Stomach (tissue), 19 donors: ENCODE data around the gene CD79B. TPM values are rescaled to one million over a fixed set of nuclear protein-coding genes. Genes with fewer than 3 reads are reported as not detected.

Experiments
- DNase-seq, 2 donors: peaks; one replicate each; pipeline versions ENCODE4 v3.0.0 to v3.0.0-alpha.2; 2013 to 2019
- H3K27ac ChIP-seq, 5 donors: fragments of 200-600 bp in 4 of 5; sonication (generic) in 4 of 5; one replicate each; pipeline ENCODE4 v1.5.1; 2013 to 2019; ENCODE audit warnings: mild to moderate bottlenecking in 1 of 5, moderate library complexity in 1 of 5
- H3K27me3 ChIP-seq, 3 donors: fragments of 200-600 bp; sonication (generic); one replicate each; pipeline ENCODE4 v1.5.1; 2017 to 2019; ENCODE audit warnings: mixed run types in 1 of 3
- H3K36me3 ChIP-seq, 4 donors: fragments of 200-600 bp; sonication (generic); 1 replicate in 3 of 4; 2 replicates in 1 of 4; pipeline ENCODE4 v1.5.1; 2016 to 2019
- H3K4me1 ChIP-seq, 4 donors: fragments of 200-600 bp; sonication (generic); one replicate each; pipeline ENCODE4 v1.5.1; 2016 to 2019
- H3K4me3 ChIP-seq, 4 donors: fragments of 200-600 bp; sonication (generic) in 3 of 4; one replicate each; pipeline ENCODE4 v1.5.1; 2016 to 2019; ENCODE audit warnings: mild to moderate bottlenecking in 1 of 4
- H3K9me3 ChIP-seq, 4 donors: fragments of 200-600 bp; sonication (generic); one replicate each; pipeline ENCODE4 v1.5.1; 2016 to 2019
- CTCF ChIP-seq, 7 experiments: fragments of 450-650 bp in 4 of 7; fragments of 200-600 bp in 3 of 7; sonication (generic) in 3 of 7; IDR thresholded peaks; one replicate each; pipeline ENCODE4 v1.5.1; 2016 to 2019; ENCODE audit warnings: antibody characterized with exemption in 7 of 7, control low read depth in 2 of 7, mild to moderate bottlenecking in 1 of 7
- EP300 ChIP-seq: sonication (generic); formaldehyde crosslinking; IDR thresholded peaks from one replicate; pipeline ENCODE4 v1.6.1; 2017; ENCODE audit warnings: antibody characterized with exemption
- POLR2A ChIP-seq, 4 donors: fragments of 450-650 bp; IDR thresholded peaks; one replicate each; pipeline ENCODE4 v1.6.1; 2016; ENCODE audit warnings: antibody characterized with exemption in 4 of 4, control low read depth in 2 of 4, mild to moderate bottlenecking in 1 of 4, moderate library complexity in 1 of 4
- POLR2AphosphoS5 ChIP-seq, 3 donors: sonication (generic); formaldehyde crosslinking; IDR thresholded peaks; one replicate each; pipeline ENCODE4 v1.6.1; 2016; ENCODE audit warnings: antibody characterized with exemption in 3 of 3
- WGBS, 5 donors: extraction: QIAGEN DNeasy Blood & Tissue Kit in 3 of 5; methylation state at CpG; one replicate each; pipeline versions ENCODE4 v1.1.5 to v1.1.7; 2013 to 2018; 5-methylcytosine and 5-hydroxymethylcytosine counted together
- intact Hi-C: fragments of 100-400 bp; cut with DNase I; formaldehyde crosslinking; loops from one replicate; pipeline ENCODE4 v1.15.1; 2023; ENCODE audit warnings: low total_unique reads
- long read RNA-seq, 10 donors: transcript quantifications; one replicate each; lab custom pipeline, GENCODE V29; 2026
- polyA plus RNA-seq, 3 donors: library from polyadenylated mRNA; stranded (reverse); fragments of 200-250 nt; gene quantifications; one replicate each; pipeline ENCODE4 v1.2.3, GENCODE V29; 2013
- total RNA-seq, 5 donors: library from RNA; depleted of rRNA; stranded (reverse); fragments of >200 nt; gene quantifications; one replicate each; pipeline versions ENCODE4 v1.1.0 to v1.2.3, GENCODE V29; 2014 to 2016
- donor health status: healthy with polysubstance abuse.
- donor health status: Bipolar disorder and iron deficiency.
- donor health status: healthy.

CD79B gene
- total RNA-seq (1 to 10 TPM in 2 of 5 donors, not detected in 3; 4.8 to 5.3 TPM), polyA plus RNA-seq (1 to 10 TPM; 1.7 to 9.7 (median 8.1) TPM)
- long read RNA-seq, donor 1, partial matches to known transcripts, result 0 of 3 reads
- long read RNA-seq, donor 1, other reads (novel, unspliced or antisense), result 0 of 3 reads
- long read RNA-seq, donor 2, partial matches to known transcripts, result 0 of 2 reads
- long read RNA-seq, donor 2, other reads (novel, unspliced or antisense), result 0 of 2 reads
- long read RNA-seq, donor 3, result 0 reads
- long read RNA-seq, donor 4, result 0 reads
- long read RNA-seq, donor 5, result 0 reads
- long read RNA-seq, donor 6, partial matches to known transcripts, result 0 of 1 reads
- long read RNA-seq, donor 6, other reads (novel, unspliced or antisense), result 0 of 1 reads
- long read RNA-seq, donor 7, partial matches to known transcripts, result 0 of 2 reads
- long read RNA-seq, donor 7, other reads (novel, unspliced or antisense), result 0 of 2 reads
- long read RNA-seq, donor 8, result 0 reads
- long read RNA-seq, donor 9, partial matches to known transcripts, result 0 of 2 reads
- long read RNA-seq, donor 9, other reads (novel, unspliced or antisense), result 0 of 2 reads
- long read RNA-seq, donor 10, result 0 reads

GRCh38 chr17:63931981-63932561 is at the start of gene CD79B:
CD79B (minus strand) TSS chr17:63932331; CDS start chr17:63932261, 70 bp downstream.
- Histone ChIP-seq H3K27ac (peak within 1 kb of the TSS in 4 of 5 donors; percentile 13 to 60 (median 28)), H3K4me3 (peak within 1 kb of the TSS; percentile 0 to 46 (median 16)), H3K36me3 (no peaks in the 10 kb centered on the region), H3K9me3 (no peaks in the 10 kb centered on the region), H3K4me1 (peaks cover 0 to 21% (median 0%) of the 10 kb centered on the region in 4 donors), H3K27me3 (peaks cover 0 to 6% (median 0%) of the 10 kb centered on the region in 3 donors)
- intact Hi-C loops, result loop anchor here (10.0 kb wide), 1 partner anchor 93 kb away; the partner anchor contains the start of gene ICAM2
- DNase-seq, result peak in 1 of 2 donors; percentile 44
- TF ChIP-seq CTCF (IDR thresholded peaks at IDR 0.05) (no peak), POLR2A (IDR thresholded peaks at IDR 0.05) (no peak), POLR2AphosphoS5 (IDR thresholded peaks at IDR 0.05) (no peak), EP300 (no peak)
- WGBS, 5 donors, result 50 to 85% (median 71%) methylated on average over 2 to 19 of the region's 19 CpGs

- H3K27ac ChIP-seq, result no peak overlapping the region
- DNase-seq, result no peak
- WGBS, 5 donors, result 68 to 76% (median 75%) methylated on average over 13 of the region's 13 CpGs
- H3K27me3 ChIP-seq, result peaks cover 0 to 10% (median 0%) of the 10 kb centered on the region in 3 donors
- H3K4me1 ChIP-seq, result peaks cover 0 to 10% (median 0%) of the 10 kb centered on the region in 4 donors
- intact Hi-C loops, result no loop called here
- no peaks in the 10 kb centered on the region for H3K36me3 ChIP-seq
- peaks cover 0 to 10% (median 5%) of the 10 kb centered on the region in 4 donors for H3K9me3 ChIP-seq
- no peak overlapping the region for H3K4me3 ChIP-seq
- TF ChIP-seq POLR2AphosphoS5 (IDR thresholded peaks at IDR 0.05), result no peak
- no peak for TF ChIP-seq POLR2A (IDR thresholded peaks at IDR 0.05)
- TF ChIP-seq EP300, result no peak
- no peak for TF ChIP-seq CTCF (IDR thresholded peaks at IDR 0.05)
Observed at GRCh38 chr17:63978272-63979200, 46.4 kb upstream of the CD79B start.

GRCh38 chr17:63976702-63977101 is 44.6 kb upstream of the CD79B start:
- Histone ChIP-seq H3K4me1 (peaks cover 0 to 10% (median 0%) of the 10 kb centered on the region in 4 donors), H3K36me3 (no peaks in the 10 kb centered on the region), H3K4me3 (no peak overlapping the region), H3K27me3 (peaks cover 0 to 20% (median 0%) of the 10 kb centered on the region in 3 donors), H3K27ac (no peak overlapping the region), H3K9me3 (peaks cover 0 to 3% (median 3%) of the 10 kb centered on the region in 4 donors)
- no peak for TF ChIP-seq POLR2AphosphoS5 (IDR thresholded peaks at IDR 0.05)
- TF ChIP-seq CTCF (IDR thresholded peaks at IDR 0.05), result no peak
- no peak for TF ChIP-seq EP300
- no peak for TF ChIP-seq POLR2A (IDR thresholded peaks at IDR 0.05)
- WGBS, 5 donors, result 66 to 75% (median 70%) methylated on average over 3 of the region's 3 CpGs
- no peak for DNase-seq
- intact Hi-C loops, result no loop called here
